Retinal pigment epithelial cell (primary cell): ENCODE data around the gene PRKAG2.
A peak's percentile ranks its signal among the peaks of the same experiment; 100 is the strongest.

Experiments used
- DNase-seq: peaks from one replicate; pipeline ENCODE4 v3.0.0-alpha.2; 2010; ENCODE audit warnings: low read depth
- H3K4me3 ChIP-seq: 2 replicates; pipeline ENCODE4 v1.5.1; 2011; ENCODE audit warnings: mild to moderate bottlenecking, low read length, control low read depth, moderate library complexity
- CTCF ChIP-seq: conservative IDR thresholded peaks from 2 replicates; pipeline ENCODE4 v1.5.1; 2011; ENCODE audit warnings: low read depth, low read length, control low read depth, inconsistent platforms

The PRKAG2 gene

DNA sequence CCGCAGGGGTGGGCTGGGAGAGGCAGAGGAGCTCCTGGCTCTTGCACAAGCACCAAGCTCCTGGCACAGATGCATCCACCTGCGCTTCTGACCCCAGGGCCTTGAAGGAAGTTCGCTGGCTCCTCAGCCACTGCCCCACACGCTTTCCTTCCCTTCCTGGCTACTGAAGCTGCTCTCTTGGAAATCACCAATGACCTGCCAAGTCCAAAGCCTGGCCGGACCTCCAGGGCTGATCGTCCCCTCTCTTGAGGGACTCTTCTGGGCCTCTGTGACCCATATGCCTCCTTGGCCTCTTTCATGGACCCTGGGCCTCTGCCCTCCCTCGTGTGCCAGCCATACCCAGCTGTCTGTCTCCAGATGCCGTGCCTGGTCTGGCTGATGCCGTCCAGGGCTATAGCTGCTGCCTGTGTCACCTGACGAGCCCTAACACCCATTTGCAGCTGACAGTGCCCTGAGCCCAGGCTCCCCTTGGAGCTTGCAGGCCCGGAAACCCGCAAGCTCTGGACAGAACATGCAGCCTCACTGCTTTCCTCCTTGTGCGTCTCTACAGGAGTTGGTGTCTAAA is 113.4 kb downstream of the PRKAG2 start:
- H3K4me3 ChIP-seq = no peak overlapping the region
- TF ChIP-seq CTCF = no peak
- no peak for DNase-seq

DNA sequence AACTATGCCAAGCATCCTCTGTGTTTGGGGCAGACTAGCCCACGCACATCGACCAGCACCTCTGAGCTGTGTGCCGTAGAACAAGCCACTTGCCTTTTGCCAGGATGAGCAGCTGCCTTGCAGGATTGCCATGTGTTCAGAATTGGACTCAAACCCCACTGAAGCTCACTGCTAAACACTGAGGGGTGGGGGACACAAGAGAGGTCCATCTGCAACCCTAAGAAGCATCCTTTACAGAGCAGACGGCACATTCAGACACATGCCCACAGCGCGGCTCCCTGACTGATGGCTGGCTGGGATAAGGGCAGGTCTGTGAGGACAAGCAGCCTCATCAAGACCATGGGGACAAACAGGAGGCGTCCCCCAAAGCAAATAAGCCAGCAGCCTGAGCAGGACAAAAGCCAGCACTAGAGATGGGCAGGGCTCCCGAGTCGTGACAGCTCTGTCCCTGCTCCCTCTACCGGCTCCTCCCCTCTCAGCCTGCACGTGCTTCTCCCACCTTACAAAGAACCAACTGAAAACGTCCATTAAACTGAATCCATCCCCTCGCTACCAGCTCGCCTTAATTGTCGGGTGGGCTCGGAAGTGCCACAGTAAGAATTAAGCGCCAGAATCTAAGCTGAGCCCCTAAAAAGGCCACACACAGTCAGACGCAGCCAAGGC is 114.2 kb downstream of the PRKAG2 start:
- H3K4me3 ChIP-seq = no peak overlapping the region
- DNase-seq = no peak
- no peak for TF ChIP-seq CTCF

DNA sequence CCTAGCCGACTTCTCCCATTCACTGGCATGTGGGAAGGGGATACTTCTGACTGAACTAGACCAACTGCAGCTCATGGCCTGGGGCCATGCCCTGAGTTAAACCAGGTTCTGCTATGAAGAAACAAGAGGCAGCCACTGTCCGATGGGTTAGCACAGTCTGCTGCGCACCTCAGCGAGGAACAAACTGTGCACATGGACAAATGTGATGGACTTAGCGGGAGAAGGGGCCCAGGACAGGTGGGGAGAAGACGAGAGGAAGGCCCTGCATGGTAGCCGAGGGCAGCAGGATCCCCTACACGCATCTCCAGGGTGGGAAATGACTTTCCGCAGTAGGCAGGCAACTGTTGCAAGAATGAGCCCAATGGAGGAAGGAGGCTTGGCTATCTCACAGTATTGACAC is 115.0 kb downstream of the PRKAG2 start:
- H3K4me3 ChIP-seq = no peak overlapping the region
- DNase-seq = no peak
- no peak for TF ChIP-seq CTCF

- no peak for DNase-seq
- no peak overlapping the region for H3K4me3 ChIP-seq
- TF ChIP-seq CTCF = no peak
Measured at GRCh38 chr7:151761231-151761630, 115.7 kb downstream of the PRKAG2 start.

DNA sequence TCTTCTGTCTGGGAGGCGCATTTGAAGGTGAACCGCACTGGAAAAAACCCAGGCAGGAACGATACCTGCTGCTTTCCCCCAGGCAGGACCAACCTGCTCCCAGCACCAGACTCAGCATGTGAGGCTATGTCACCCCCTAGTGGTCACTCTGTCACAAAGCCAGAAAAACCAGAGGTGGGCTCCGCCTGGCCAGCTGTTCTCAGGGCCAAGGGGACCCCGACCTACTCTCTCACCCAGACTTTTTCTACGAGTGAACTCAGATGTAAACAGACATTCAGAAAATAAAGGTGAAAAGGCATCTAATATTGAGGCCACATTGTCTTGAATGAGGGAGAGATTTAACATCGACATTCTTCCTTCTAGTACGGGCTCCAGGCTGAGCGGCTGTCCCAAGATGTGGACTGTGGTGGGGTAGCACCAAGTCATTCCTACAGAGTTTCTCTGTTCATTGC is 117.3 kb downstream of the PRKAG2 start:
- DNase-seq = no peak
- peak; percentile 90 for TF ChIP-seq CTCF
- H3K4me3 ChIP-seq = no peak overlapping the region

GRCh38 chr7:151758622-151759540 is 118.0 kb downstream of the PRKAG2 start:
- DNase-seq = no peak
- H3K4me3 ChIP-seq = no peak overlapping the region
- TF ChIP-seq CTCF = no peak
